ENCODE results near the gene CHSY1. TPM values are rescaled to one million over a fixed set of nuclear protein-coding genes. Genes with fewer than 3 reads are reported as not detected.

CHSY1 gene
- total and polyA plus RNA-seq, 10 donors, result 6.8 to 99.5 (median 52.8) TPM

DNA sequence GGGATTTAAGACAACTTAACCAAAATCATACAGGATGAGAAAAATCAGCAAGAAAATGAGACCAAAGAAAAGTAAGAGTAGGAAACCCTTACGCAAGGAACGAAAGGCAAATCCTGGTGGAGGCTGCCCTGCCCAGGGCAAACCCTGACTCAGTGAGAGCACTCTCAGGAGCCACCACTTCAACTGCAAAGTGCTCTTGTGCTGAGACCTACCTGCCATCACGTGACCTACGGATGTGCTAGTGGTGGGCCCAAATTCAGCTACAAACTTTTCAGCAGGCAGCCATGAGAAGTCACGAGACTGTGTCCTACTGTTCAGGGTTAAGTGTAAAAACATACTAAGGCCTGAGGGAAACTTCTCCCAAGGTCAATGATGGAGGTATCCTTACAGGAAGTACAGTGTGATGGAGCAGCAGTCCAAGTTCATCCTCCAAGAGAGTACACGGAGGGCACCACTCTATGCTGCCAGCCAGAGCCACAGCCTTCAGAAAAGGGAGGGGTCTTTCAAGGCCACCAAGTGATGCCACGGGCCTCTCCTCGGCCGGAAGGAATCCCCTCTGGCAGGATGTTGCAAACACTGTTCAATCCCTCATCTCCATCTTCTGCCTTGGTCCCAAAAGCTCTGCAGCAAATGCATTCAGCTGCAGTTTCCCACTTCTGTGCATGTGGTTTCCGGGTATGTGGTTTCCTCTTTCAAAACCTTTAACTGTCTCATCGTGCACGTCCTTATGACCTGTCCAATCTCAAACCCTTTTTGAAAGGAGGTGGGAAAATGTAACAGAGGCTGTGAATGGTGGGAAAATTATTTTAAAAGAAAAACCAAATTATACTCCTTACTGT lies 9.5 kb downstream of the CHSY1 start:
- intact Hi-C loops (cut with DNase I; ENCODE audit: low total_unique reads), result no loop called here
- 13 to 32% (median 18%) methylated on average over 12 of the region's 12 CpGs for WGBS, 5 donors
- H3K4me1 ChIP-seq, result peaks cover 68 to 100% (median 95%) of the 10 kb centered on the region in 6 donors
- H3K9me3 ChIP-seq, result no peaks in the 10 kb centered on the region
- peak overlapping the region; percentile 57 to 90 (median 82) for H3K27ac ChIP-seq
- peak overlapping the region in 7 of 8 donors; percentile 18 to 66 (median 27) for H3K4me3 ChIP-seq
- TF ChIP-seq POLR2A (IDR thresholded peaks at IDR 0.05) (no peak), POLR2AphosphoS5 (IDR thresholded peaks at IDR 0.05) (peak in 2 of 3 donors; percentile 44 to 81)
- TF ChIP-seq, protein P1, sequence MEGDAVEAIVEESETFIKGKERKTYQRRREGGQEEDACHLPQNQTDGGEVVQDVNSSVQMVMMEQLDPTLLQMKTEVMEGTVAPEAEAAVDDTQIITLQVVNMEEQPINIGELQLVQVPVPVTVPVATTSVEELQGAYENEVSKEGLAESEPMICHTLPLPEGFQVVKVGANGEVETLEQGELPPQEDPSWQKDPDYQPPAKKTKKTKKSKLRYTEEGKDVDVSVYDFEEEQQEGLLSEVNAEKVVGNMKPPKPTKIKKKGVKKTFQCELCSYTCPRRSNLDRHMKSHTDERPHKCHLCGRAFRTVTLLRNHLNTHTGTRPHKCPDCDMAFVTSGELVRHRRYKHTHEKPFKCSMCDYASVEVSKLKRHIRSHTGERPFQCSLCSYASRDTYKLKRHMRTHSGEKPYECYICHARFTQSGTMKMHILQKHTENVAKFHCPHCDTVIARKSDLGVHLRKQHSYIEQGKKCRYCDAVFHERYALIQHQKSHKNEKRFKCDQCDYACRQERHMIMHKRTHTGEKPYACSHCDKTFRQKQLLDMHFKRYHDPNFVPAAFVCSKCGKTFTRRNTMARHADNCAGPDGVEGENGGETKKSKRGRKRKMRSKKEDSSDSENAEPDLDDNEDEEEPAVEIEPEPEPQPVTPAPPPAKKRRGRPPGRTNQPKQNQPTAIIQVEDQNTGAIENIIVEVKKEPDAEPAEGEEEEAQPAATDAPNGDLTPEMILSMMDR (IDR thresholded peaks at IDR 0.05 in 8 of 11, conservative IDR thresholded peaks at IDR 0.05 in 3 of 11), result peak in 1 of 11 experiments; percentile 9
- DNase-seq, result peak; percentile 83
- H3K27me3 ChIP-seq (replicated peaks in 1 of 7), result no peaks in the 10 kb centered on the region
- no peaks in the 10 kb centered on the region for H3K36me3 ChIP-seq

DNA sequence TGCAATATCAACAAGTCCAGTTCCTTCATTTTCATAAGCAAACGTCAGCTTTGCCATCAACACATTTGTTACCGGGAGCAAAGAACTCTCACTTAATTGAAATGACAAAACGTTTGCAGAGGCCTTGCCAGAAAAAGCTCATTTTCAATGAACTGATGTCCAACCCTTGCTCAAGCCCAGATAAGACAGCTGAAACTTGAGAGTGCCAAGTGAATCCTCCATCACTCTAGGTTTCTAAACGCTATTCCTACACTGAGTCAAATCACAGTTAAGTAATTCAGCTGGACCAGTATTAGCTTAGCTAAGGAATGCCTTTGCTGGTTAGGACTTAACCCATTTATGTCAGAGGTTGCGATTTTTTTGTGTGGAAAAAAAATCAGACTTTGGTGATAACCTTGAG lies 11.5 kb downstream of the CHSY1 start:
- H3K36me3 ChIP-seq, result peaks cover 0 to 1% (median under 1%) of the 10 kb centered on the region in 6 donors
- peak overlapping the region in 1 of 8 donors; percentile 29 for H3K4me3 ChIP-seq
- H3K27ac ChIP-seq, result peak overlapping the region in 7 of 8 donors; percentile 41 to 88 (median 76)
- intact Hi-C loops (cut with DNase I; ENCODE audit: low total_unique reads), result no loop called here
- TF ChIP-seq, protein P1 (IDR thresholded peaks at IDR 0.05 in 8 of 11, conservative IDR thresholded peaks at IDR 0.05 in 3 of 11), result no peak
- peak in 1 of 3 donors; percentile 11 for TF ChIP-seq POLR2AphosphoS5 (IDR thresholded peaks at IDR 0.05)
- no peaks in the 10 kb centered on the region for H3K9me3 ChIP-seq
- 53 to 71% (median 67%) methylated on average over 5 of the region's 5 CpGs for WGBS, 5 donors
- DNase-seq, result no peak
- H3K27me3 ChIP-seq (replicated peaks in 1 of 7), result no peaks in the 10 kb centered on the region
- H3K4me1 ChIP-seq, result peaks cover 59 to 100% (median 84%) of the 10 kb centered on the region in 6 donors

DNA sequence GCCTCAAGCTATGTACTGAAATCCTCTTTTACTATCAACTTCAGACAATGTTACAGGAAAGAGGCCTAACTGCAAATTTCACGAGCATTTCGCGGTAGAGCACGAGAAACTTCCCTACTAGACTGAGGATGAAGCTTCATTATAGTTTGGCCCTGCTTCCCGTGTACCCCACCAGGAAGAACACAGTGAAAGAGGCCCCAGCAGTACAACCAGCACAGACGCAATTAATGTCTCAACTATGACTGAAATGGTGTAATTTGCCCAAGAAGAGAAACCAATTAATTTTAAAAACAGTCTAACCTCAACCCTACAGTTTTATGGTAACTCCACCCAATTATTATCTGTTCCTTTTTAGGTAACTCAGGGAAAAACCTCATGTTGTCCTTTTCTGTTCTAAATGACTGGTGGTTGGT lies 12.1 kb downstream of the CHSY1 start:
- intact Hi-C loops (cut with DNase I; ENCODE audit: low total_unique reads), result loop anchor here (10.0 kb wide), 1 partner anchor 55 kb away; no protein-coding TSS in a partner anchor

More for the DNA sequence above, 12.1 kb downstream of the CHSY1 start:
- peak overlapping the region in 7 of 8 donors; percentile 41 to 88 (median 76) for H3K27ac ChIP-seq
- TF ChIP-seq POLR2AphosphoS5 (IDR thresholded peaks at IDR 0.05) (no peak), POLR2A (IDR thresholded peaks at IDR 0.05) (no peak)
- TF ChIP-seq, protein P1 (IDR thresholded peaks at IDR 0.05 in 8 of 11, conservative IDR thresholded peaks at IDR 0.05 in 3 of 11), result no peak
- H3K4me3 ChIP-seq, result peak overlapping the region in 1 of 8 donors; percentile 29
- WGBS, 5 donors, result 18 to 44% (median 31%) methylated on average over 6 of the region's 6 CpGs
- H3K9me3 ChIP-seq, result no peaks in the 10 kb centered on the region
- DNase-seq, result no peak
- H3K36me3 ChIP-seq, result peaks cover 0 to 8% (median 6%) of the 10 kb centered on the region in 6 donors
- peaks cover 55 to 100% (median 79%) of the 10 kb centered on the region in 6 donors for H3K4me1 ChIP-seq
- no peaks in the 10 kb centered on the region for H3K27me3 ChIP-seq (replicated peaks in 1 of 7)
